Retinal pigment epithelial cell (primary cell): ENCODE data around the gene LHFPL6.
A peak's percentile ranks its signal among the peaks of the same experiment; 100 is the strongest.

Source experiments
- DNase-seq: peaks from one replicate; pipeline ENCODE4 v3.0.0-alpha.2; 2010; ENCODE audit warnings: low read depth
- H3K4me3 ChIP-seq: 2 replicates; pipeline ENCODE4 v1.5.1; 2011; ENCODE audit warnings: mild to moderate bottlenecking, low read length, control low read depth, moderate library complexity
- TF ChIP-seq, protein P1 (sequence below): conservative IDR thresholded peaks from 2 replicates; pipeline ENCODE4 v1.5.1; 2011; ENCODE audit warnings: low read depth, low read length, control low read depth, inconsistent platforms

LHFPL6 gene

DNA sequence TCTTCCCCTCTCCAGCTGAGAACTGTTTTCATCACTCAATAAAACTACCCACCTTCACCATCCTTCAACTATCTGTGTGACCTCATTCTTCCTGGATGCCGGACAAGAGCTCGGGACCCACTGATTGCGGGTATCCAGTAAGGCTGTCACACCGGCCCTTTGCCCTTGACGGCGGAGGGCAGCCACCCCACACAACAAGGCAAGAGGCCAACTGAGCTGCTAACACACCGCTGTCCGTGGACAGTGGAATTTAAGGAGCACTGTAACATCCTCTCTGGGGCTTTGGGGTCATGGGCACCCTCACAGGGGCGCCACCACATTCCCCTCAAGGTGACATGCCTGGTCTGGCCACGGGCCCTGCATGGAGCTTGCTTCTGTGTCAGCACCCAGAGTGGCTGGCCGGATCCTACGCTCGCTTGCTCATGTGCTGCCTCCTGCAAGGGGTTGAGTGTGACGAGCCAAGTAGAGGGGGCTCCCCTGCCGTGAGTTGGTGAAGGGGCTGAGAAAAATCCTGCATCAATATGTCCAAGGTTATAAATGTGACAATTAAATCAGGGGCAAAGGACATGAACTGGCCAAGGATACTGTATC lies 31.4 kb downstream of the LHFPL6 start:
- no peak for DNase-seq
- TF ChIP-seq, protein P1, sequence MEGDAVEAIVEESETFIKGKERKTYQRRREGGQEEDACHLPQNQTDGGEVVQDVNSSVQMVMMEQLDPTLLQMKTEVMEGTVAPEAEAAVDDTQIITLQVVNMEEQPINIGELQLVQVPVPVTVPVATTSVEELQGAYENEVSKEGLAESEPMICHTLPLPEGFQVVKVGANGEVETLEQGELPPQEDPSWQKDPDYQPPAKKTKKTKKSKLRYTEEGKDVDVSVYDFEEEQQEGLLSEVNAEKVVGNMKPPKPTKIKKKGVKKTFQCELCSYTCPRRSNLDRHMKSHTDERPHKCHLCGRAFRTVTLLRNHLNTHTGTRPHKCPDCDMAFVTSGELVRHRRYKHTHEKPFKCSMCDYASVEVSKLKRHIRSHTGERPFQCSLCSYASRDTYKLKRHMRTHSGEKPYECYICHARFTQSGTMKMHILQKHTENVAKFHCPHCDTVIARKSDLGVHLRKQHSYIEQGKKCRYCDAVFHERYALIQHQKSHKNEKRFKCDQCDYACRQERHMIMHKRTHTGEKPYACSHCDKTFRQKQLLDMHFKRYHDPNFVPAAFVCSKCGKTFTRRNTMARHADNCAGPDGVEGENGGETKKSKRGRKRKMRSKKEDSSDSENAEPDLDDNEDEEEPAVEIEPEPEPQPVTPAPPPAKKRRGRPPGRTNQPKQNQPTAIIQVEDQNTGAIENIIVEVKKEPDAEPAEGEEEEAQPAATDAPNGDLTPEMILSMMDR: no peak
- no peak overlapping the region for H3K4me3 ChIP-seq

- no peak overlapping the region for H3K4me3 ChIP-seq
- no peak for DNase-seq
- TF ChIP-seq, protein P1: no peak
Observed at GRCh38 chr13:39567569-39567968, 35.4 kb downstream of the LHFPL6 start.

- no peak overlapping the region for H3K4me3 ChIP-seq
- no peak for DNase-seq
- TF ChIP-seq, protein P1: no peak
Observed at GRCh38 chr13:39566216-39566869, 36.6 kb downstream of the LHFPL6 start.

DNA sequence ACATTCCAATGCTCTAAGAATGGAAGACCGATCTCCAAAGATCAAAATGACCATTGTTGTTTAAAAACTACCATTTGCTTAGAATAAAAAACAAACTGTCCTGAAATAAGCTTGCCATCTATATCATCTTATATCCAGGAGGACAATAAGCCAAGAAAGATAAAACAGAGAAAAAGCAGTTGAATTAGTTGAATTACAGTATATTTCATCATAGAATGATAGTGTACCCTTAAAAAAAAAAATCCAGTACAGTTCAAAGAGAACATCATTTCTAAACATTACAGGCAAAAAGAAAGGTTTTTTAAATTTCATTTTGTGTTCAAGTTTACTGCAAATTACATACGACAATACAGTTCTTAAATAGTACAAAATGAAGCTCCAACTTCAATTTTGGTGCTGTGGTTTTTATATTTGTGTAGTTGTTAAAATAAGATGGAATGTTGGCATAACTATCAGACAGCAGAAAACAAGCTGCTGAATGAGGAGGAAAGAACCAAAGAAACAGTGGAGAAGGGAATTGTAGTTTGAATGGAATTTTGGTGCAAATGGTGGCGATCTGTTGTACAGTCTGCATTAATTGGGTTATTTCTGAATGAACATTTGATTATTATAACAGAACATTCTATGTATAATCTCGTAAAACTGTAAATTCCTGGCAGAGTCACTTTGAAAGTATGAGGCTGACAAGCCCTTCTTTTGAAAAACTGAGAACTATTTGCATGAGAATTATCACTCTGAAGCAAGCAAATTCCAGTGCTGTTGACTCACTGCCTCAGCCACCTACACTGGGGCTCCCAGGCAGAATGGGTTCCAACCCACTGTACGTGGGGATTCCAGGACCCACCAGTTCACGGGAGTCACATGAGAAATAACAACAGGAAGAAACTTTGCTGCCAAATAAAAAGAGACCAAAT lies 37.7 kb downstream of the LHFPL6 start:
- peak overlapping the region; percentile 12 for H3K4me3 ChIP-seq
- TF ChIP-seq, protein P1: no peak
- peak; percentile 93 for DNase-seq

GRCh38 chr13:39563470-39563735 lies 39.6 kb downstream of the LHFPL6 start:
- DNase-seq: peak; percentile 29
- H3K4me3 ChIP-seq: no peak overlapping the region
- TF ChIP-seq, protein P1: no peak

- TF ChIP-seq, protein P1: no peak
- DNase-seq: no peak
- H3K4me3 ChIP-seq: no peak overlapping the region
Observed at GRCh38 chr13:39561971-39562370, 41.0 kb downstream of the LHFPL6 start.

DNA sequence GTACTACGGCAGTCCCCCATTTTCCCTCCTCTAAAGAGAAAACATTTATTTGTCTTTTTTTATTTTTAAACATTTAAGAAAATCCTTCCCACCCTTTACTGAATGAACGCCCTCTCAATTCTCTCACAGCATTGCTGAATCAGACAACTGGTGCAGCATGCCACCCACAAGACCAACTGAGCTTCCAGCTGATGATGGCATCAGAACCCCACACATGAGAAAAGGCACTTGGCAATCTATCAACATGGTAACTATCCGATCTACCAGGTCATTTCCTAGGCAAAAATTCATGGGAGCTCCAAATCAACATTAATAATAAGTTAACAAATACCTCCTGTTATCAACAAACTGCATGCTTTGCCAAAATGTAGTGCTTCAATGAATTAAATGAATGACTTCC lies 43.1 kb downstream of the LHFPL6 start:
- DNase-seq: no peak
- H3K4me3 ChIP-seq: no peak overlapping the region
- TF ChIP-seq, protein P1: no peak
